Measurements from ENCODE around the gene CTSE.

DNA sequence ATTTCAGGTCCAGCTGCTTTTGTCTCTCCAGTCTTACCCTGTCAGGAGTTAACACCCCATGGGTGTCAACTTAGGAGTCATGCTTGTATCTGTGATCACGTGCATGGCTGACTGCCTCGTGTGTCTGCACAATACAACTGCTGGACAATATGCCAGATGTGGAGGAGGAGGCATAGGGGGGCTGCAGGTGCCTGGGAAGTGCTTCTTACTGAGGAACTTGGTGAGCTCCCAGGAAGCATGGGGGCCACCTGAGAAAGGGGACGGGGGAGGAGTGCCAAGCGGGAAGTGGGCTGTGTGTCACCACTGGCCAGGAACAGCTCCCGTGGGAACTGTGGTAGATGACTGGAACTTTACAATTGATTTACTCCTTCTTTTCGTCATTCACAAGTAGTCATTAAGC, 38.8 kb upstream of the CTSE start:
- TF ChIP-seq CEBPB (IDR thresholded peaks at IDR 0.05; ENCODE audit: borderline replicate concordance, low read depth, low read length) (no peak), IRF2 (CRISPR knock-in tag; IDR thresholded peaks at IDR 0.05) (no peak), FOXA1 (IDR thresholded peaks at IDR 0.05) (no peak), FOXA1 (CRISPR knock-in tag; IDR thresholded peaks at IDR 0.05) (no peak), ZNF33A (CRISPR knock-in tag; IDR thresholded peaks at IDR 0.05; ENCODE audit: borderline replicate concordance) (no peak), RAD21 (CRISPR knock-in tag; IDR thresholded peaks at IDR 0.05) (no peak), SETDB1 (CRISPR knock-in tag; IDR thresholded peaks at IDR 0.05; ENCODE audit: borderline replicate concordance) (no peak), KLF16 (CRISPR knock-in tag; IDR thresholded peaks at IDR 0.05) (no peak), HMG20B (CRISPR knock-in tag; conservative IDR thresholded peaks at IDR 0.05) (no peak)
- TF ChIP-seq, protein P1, sequence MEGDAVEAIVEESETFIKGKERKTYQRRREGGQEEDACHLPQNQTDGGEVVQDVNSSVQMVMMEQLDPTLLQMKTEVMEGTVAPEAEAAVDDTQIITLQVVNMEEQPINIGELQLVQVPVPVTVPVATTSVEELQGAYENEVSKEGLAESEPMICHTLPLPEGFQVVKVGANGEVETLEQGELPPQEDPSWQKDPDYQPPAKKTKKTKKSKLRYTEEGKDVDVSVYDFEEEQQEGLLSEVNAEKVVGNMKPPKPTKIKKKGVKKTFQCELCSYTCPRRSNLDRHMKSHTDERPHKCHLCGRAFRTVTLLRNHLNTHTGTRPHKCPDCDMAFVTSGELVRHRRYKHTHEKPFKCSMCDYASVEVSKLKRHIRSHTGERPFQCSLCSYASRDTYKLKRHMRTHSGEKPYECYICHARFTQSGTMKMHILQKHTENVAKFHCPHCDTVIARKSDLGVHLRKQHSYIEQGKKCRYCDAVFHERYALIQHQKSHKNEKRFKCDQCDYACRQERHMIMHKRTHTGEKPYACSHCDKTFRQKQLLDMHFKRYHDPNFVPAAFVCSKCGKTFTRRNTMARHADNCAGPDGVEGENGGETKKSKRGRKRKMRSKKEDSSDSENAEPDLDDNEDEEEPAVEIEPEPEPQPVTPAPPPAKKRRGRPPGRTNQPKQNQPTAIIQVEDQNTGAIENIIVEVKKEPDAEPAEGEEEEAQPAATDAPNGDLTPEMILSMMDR (CRISPR knock-in tag; IDR thresholded peaks at IDR 0.05) = no peak
- TF ChIP-seq, protein P2, sequence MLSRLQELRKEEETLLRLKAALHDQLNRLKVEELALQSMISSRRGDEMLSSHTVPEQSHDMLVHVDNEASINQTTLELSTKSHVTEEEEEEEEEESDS (CRISPR knock-in tag; IDR thresholded peaks at IDR 0.05; ENCODE audit: borderline replicate concordance) = no peak
- TF ChIP-seq, protein P3, sequence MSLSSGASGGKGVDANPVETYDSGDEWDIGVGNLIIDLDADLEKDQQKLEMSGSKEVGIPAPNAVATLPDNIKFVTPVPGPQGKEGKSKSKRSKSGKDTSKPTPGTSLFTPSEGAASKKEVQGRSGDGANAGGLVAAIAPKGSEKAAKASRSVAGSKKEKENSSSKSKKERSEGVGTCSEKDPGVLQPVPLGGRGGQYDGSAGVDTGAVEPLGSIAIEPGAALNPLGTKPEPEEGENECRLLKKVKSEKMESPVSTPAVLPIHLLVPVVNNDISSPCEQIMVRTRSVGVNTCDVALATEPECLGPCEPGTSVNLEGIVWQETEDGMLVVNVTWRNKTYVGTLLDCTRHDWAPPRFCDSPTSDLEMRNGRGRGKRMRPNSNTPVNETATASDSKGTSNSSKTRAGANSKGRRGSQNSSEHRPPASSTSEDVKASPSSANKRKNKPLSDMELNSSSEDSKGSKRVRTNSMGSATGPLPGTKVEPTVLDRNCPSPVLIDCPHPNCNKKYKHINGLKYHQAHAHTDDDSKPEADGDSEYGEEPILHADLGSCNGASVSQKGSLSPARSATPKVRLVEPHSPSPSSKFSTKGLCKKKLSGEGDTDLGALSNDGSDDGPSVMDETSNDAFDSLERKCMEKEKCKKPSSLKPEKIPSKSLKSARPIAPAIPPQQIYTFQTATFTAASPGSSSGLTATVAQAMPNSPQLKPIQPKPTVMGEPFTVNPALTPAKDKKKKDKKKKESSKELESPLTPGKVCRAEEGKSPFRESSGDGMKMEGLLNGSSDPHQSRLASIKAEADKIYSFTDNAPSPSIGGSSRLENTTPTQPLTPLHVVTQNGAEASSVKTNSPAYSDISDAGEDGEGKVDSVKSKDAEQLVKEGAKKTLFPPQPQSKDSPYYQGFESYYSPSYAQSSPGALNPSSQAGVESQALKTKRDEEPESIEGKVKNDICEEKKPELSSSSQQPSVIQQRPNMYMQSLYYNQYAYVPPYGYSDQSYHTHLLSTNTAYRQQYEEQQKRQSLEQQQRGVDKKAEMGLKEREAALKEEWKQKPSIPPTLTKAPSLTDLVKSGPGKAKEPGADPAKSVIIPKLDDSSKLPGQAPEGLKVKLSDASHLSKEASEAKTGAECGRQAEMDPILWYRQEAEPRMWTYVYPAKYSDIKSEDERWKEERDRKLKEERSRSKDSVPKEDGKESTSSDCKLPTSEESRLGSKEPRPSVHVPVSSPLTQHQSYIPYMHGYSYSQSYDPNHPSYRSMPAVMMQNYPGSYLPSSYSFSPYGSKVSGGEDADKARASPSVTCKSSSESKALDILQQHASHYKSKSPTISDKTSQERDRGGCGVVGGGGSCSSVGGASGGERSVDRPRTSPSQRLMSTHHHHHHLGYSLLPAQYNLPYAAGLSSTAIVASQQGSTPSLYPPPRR (CRISPR knock-in tag; IDR thresholded peaks at IDR 0.05; ENCODE audit: borderline replicate concordance) = no peak

All from HepG2 (cell line).